Muscle of leg (tissue), 11 donors: ENCODE results near the gene CCDC12. TPM values are rescaled to one million over a fixed set of nuclear protein-coding genes. Genes with fewer than 3 reads are reported as not detected.

Experiments used
- DNase-seq: peaks from one replicate; pipeline ENCODE4 v3.0.0; 2013
- H3K27ac ChIP-seq: one replicate; pipeline ENCODE4 v1.5.1; 2013; ENCODE audit warnings: mild to moderate bottlenecking, low read length, control low read depth
- H3K27me3 ChIP-seq: one replicate; pipeline ENCODE4 v1.6.1; 2013; ENCODE audit warnings: low read length; ENCODE audit not compliant: control insufficient read depth, insufficient read depth
- H3K36me3 ChIP-seq: one replicate; pipeline ENCODE4 v1.6.1; 2013; ENCODE audit warnings: low read length; ENCODE audit not compliant: control insufficient read depth, insufficient read depth
- H3K4me1 ChIP-seq: one replicate; pipeline ENCODE4 v1.6.1; 2013; ENCODE audit warnings: low read length; ENCODE audit not compliant: control insufficient read depth, insufficient read depth
- H3K4me3 ChIP-seq: one replicate; pipeline ENCODE4 v1.5.1; 2013; ENCODE audit warnings: low read length, control low read depth
- H3K9me3 ChIP-seq: replicated peaks from 2 replicates; pipeline ENCODE4 v1.6.1; 2013; ENCODE audit warnings: low read depth, low read length; ENCODE audit not compliant: control insufficient read depth
- WGBS: methylation state at CpG from one replicate; pipeline ENCODE4 v1.1.5; 2013; ENCODE audit warnings: missing lambda C conversion rate; ENCODE audit not compliant: insufficient coverage; 5-methylcytosine and 5-hydroxymethylcytosine counted together
- polyA plus RNA-seq, 8 donors: library from polyadenylated mRNA; unstranded; fragments of 120-200 nt; gene quantifications; one replicate each; pipeline versions ENCODE4 v1.2.1 to v1.2.3, GENCODE V29; 2013; ENCODE audit warnings: inconsistent platforms in 1 of 8, low replicate concordance in 1 of 8; ENCODE audit not compliant: insufficient read length in 8 of 8, insufficient read depth in 1 of 8
- total RNA-seq: library from RNA; stranded (reverse); fragments of 120-200 nt; gene quantifications from one replicate; pipeline ENCODE4 v1.2.4, GENCODE V29; 2013

The CCDC12 gene
- total and polyA plus RNA-seq, 9 donors = 37.7 to 56.4 (median 46.9) TPM

- no peaks in the 10 kb centered on the region for H3K27me3 ChIP-seq
- no peak for DNase-seq
- 83% methylated on average over 2 of the region's 4 CpGs for WGBS
These were observed 12.1 kb upstream of the CCDC12 start for GRCh38 chr3:46988616-46989015.

GRCh38 chr3:46987743-46988401, 11.3 kb upstream of the CCDC12 start:
- WGBS = 43% methylated on average over 10 of the region's 16 CpGs
- no peak overlapping the region for H3K27ac ChIP-seq
- peak; percentile 49 for DNase-seq
- H3K4me1 ChIP-seq = peaks cover 9% of the 10 kb centered on the region
- H3K36me3 ChIP-seq = peaks cover 4% of the 10 kb centered on the region
- H3K9me3 ChIP-seq = no peaks in the 10 kb centered on the region
- no peaks in the 10 kb centered on the region for H3K27me3 ChIP-seq
- no peak overlapping the region for H3K4me3 ChIP-seq

More at GRCh38 chr3:46988616-46989015, 12.1 kb upstream of the CCDC12 start:
- Histone ChIP-seq H3K27ac (no peak overlapping the region), H3K9me3 (no peaks in the 10 kb centered on the region), H3K4me3 (no peak overlapping the region), H3K36me3 (peaks cover 4% of the 10 kb centered on the region), H3K4me1 (peaks cover 9% of the 10 kb centered on the region)

- H3K27ac ChIP-seq = no peak overlapping the region
- peaks cover 4% of the 10 kb centered on the region for H3K36me3 ChIP-seq
- H3K9me3 ChIP-seq = no peaks in the 10 kb centered on the region
- H3K4me3 ChIP-seq = no peak overlapping the region
- H3K27me3 ChIP-seq = no peaks in the 10 kb centered on the region
- no peak for DNase-seq
- peaks cover 9% of the 10 kb centered on the region for H3K4me1 ChIP-seq
- 79% methylated on average over 3 of the region's 9 CpGs for WGBS
These were observed 10.8 kb upstream of the CCDC12 start for GRCh38 chr3:46987319-46987742.

GRCh38 chr3:46986782-46987310, 10.3 kb upstream of the CCDC12 start:
- Histone ChIP-seq H3K4me3 (no peak overlapping the region), H3K4me1 (peaks cover 13% of the 10 kb centered on the region), H3K36me3 (peaks cover 3% of the 10 kb centered on the region), H3K9me3 (no peaks in the 10 kb centered on the region), H3K27ac (no peak overlapping the region), H3K27me3 (no peaks in the 10 kb centered on the region)
- no peak for DNase-seq
- WGBS = 100% methylated on average over 1 of the region's 3 CpGs

- H3K4me1 ChIP-seq = peaks cover 13% of the 10 kb centered on the region
- no peak overlapping the region for H3K27ac ChIP-seq
- WGBS = 84% methylated on average over 3 of the region's 4 CpGs
- H3K27me3 ChIP-seq = no peaks in the 10 kb centered on the region
- H3K36me3 ChIP-seq = no peaks in the 10 kb centered on the region
- H3K4me3 ChIP-seq = no peak overlapping the region
- no peak for DNase-seq
- H3K9me3 ChIP-seq = no peaks in the 10 kb centered on the region
These were observed 9.6 kb upstream of the CCDC12 start for GRCh38 chr3:46986055-46986730.

GRCh38 chr3:46985588-46985987, 9.0 kb upstream of the CCDC12 start:
- DNase-seq = no peak
- no peak overlapping the region for H3K27ac ChIP-seq

GRCh38 chr3:46984591-46985459, 8.3 kb upstream of the CCDC12 start:
- WGBS = 89% methylated on average over 10 of the region's 11 CpGs
- no peak overlapping the region for H3K4me3 ChIP-seq
- DNase-seq = no peak

More at GRCh38 chr3:46985588-46985987, 9.0 kb upstream of the CCDC12 start:
- Histone ChIP-seq H3K27me3 (no peaks in the 10 kb centered on the region), H3K4me3 (no peak overlapping the region), H3K9me3 (no peaks in the 10 kb centered on the region), H3K36me3 (no peaks in the 10 kb centered on the region), H3K4me1 (peaks cover 16% of the 10 kb centered on the region)
- WGBS = 95% methylated on average over 3 of the region's 5 CpGs

GRCh38 chr3:46982546-46982945, 6.0 kb upstream of the CCDC12 start:
- no peaks in the 10 kb centered on the region for H3K36me3 ChIP-seq
- H3K4me3 ChIP-seq = no peak overlapping the region
- no peak for DNase-seq
- H3K27ac ChIP-seq = no peak overlapping the region
- 40% methylated on average over 1 of the region's 2 CpGs for WGBS
- H3K4me1 ChIP-seq = peaks cover 27% of the 10 kb centered on the region
- no peaks in the 10 kb centered on the region for H3K9me3 ChIP-seq
- H3K27me3 ChIP-seq = no peaks in the 10 kb centered on the region

More at GRCh38 chr3:46984591-46985459, 8.3 kb upstream of the CCDC12 start:
- no peak overlapping the region for H3K27ac ChIP-seq
- H3K36me3 ChIP-seq = no peaks in the 10 kb centered on the region
- no peaks in the 10 kb centered on the region for H3K27me3 ChIP-seq
- H3K9me3 ChIP-seq = no peaks in the 10 kb centered on the region
- peaks cover 22% of the 10 kb centered on the region for H3K4me1 ChIP-seq

- H3K9me3 ChIP-seq = no peaks in the 10 kb centered on the region
- DNase-seq = no peak
- WGBS = 29% methylated on average over 1 of the region's 5 CpGs
- H3K27ac ChIP-seq = peak overlapping the region; percentile 17
- H3K27me3 ChIP-seq = no peaks in the 10 kb centered on the region
- no peak overlapping the region for H3K4me3 ChIP-seq
- H3K36me3 ChIP-seq = no peaks in the 10 kb centered on the region
- H3K4me1 ChIP-seq = peaks cover 26% of the 10 kb centered on the region
These were observed 5.5 kb upstream of the CCDC12 start for GRCh38 chr3:46981932-46982471.
